ENCODE results near the gene GRK5.

Gene GRK5

DNA sequence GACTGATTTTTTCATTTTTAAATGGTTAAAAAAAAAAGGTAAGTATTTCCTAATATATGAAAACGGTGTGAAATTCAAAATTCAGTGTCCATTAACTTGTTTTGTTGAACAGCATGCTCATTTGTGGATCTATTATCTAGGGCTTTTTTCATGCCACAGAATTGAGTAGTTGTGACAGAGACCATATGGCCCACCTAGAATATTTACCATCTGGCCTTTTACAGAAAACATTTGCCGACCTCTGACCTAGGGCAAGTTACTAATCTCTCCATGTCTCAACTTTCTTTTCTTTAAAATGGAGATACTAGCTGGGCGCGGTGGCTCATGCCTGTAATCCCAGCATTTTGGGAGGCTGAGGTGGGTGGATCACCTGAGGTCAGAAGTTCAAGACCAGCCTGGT lies 41.3 kb downstream of the GRK5 start:
- CTCF ChIA-PET: interaction anchor here (0.7 kb wide), 2 partner anchors 92 to 229 kb away, joined by 4 read pairs; no protein-coding TSS in a partner anchor
- TF ChIP-seq, protein P1, sequence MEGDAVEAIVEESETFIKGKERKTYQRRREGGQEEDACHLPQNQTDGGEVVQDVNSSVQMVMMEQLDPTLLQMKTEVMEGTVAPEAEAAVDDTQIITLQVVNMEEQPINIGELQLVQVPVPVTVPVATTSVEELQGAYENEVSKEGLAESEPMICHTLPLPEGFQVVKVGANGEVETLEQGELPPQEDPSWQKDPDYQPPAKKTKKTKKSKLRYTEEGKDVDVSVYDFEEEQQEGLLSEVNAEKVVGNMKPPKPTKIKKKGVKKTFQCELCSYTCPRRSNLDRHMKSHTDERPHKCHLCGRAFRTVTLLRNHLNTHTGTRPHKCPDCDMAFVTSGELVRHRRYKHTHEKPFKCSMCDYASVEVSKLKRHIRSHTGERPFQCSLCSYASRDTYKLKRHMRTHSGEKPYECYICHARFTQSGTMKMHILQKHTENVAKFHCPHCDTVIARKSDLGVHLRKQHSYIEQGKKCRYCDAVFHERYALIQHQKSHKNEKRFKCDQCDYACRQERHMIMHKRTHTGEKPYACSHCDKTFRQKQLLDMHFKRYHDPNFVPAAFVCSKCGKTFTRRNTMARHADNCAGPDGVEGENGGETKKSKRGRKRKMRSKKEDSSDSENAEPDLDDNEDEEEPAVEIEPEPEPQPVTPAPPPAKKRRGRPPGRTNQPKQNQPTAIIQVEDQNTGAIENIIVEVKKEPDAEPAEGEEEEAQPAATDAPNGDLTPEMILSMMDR (conservative IDR thresholded peaks at IDR 0.05; ENCODE audit: low read depth): no peak
- POLR2A ChIA-PET (ENCODE audit: low non-redundant PET): no interaction called here
- no peak for DNase-seq (ENCODE audit: low spot score)
- H3K27ac ChIP-seq: no peak overlapping the region

GRCh38 chr10:119250641-119251314 lies 43.4 kb downstream of the GRK5 start:
- DNase-seq (ENCODE audit: low spot score): peak; percentile 53

GRCh38 chr10:119251315-119251708 lies 43.9 kb downstream of the GRK5 start:
- ChIA-PET POLR2A (ENCODE audit: low non-redundant PET) (no interaction called here), CTCF (interaction anchor here (0.6 to 0.7 kb wide), 2 partner anchors 293 to 692 kb away, joined by 3 to 10 read pairs; no protein-coding TSS in a partner anchor)
- H3K27ac ChIP-seq: no peak overlapping the region
- no peak for DNase-seq (ENCODE audit: low spot score)
- TF ChIP-seq, protein P1 (conservative IDR thresholded peaks at IDR 0.05; ENCODE audit: low read depth): no peak

More at GRCh38 chr10:119250641-119251314, 43.4 kb downstream of the GRK5 start:
- ChIA-PET POLR2A (ENCODE audit: low non-redundant PET) (no interaction called here), CTCF (interaction anchor here (0.6 to 0.7 kb wide), 2 partner anchors 293 to 692 kb away, joined by 3 to 10 read pairs; no protein-coding TSS in a partner anchor)
- TF ChIP-seq, protein P1 (conservative IDR thresholded peaks at IDR 0.05; ENCODE audit: low read depth): no peak
- H3K27ac ChIP-seq: no peak overlapping the region

- CTCF ChIA-PET: no interaction called here
- H3K27ac ChIP-seq: no peak overlapping the region
- POLR2A ChIA-PET (ENCODE audit: low non-redundant PET): no interaction called here
Observed at GRCh38 chr10:119252051-119252465, 44.7 kb downstream of the GRK5 start.

GRCh38 chr10:119252470-119253151 lies 45.2 kb downstream of the GRK5 start:
- ChIA-PET POLR2A (ENCODE audit: low non-redundant PET) (no interaction called here), CTCF (interaction anchor here (1.0 kb wide), 1 partner anchor 44 kb away, joined by 3 read pairs; no protein-coding TSS in a partner anchor)
- peak overlapping the region; percentile 72 for H3K27ac ChIP-seq
- TF ChIP-seq, protein P1 (conservative IDR thresholded peaks at IDR 0.05; ENCODE audit: low read depth): no peak
- no peak for DNase-seq (ENCODE audit: low spot score)

More at GRCh38 chr10:119252051-119252465, 44.7 kb downstream of the GRK5 start:
- TF ChIP-seq, protein P1 (conservative IDR thresholded peaks at IDR 0.05; ENCODE audit: low read depth): no peak
- DNase-seq (ENCODE audit: low spot score): no peak

GRCh38 chr10:119253433-119254174 lies 46.2 kb downstream of the GRK5 start:
- H3K27ac ChIP-seq: peak overlapping the region; percentile 72
- TF ChIP-seq, protein P1 (conservative IDR thresholded peaks at IDR 0.05; ENCODE audit: low read depth): no peak
- CTCF ChIA-PET: interaction anchor here (0.6 to 1.0 kb wide), 3 partner anchors 45 to 297 kb away, joined by 3 read pairs; no protein-coding TSS in a partner anchor
- POLR2A ChIA-PET (ENCODE audit: low non-redundant PET): no interaction called here
- peak; percentile 88 for DNase-seq (ENCODE audit: low spot score)
